ENCODE data around the gene DEAF1. TPM values are rescaled to one million over a fixed set of nuclear protein-coding genes. Genes with fewer than 3 reads are reported as not detected.

DEAF1 gene
- total and polyA plus RNA-seq, 9 donors = 22.7 to 38.9 (median 31.2) TPM

DNA sequence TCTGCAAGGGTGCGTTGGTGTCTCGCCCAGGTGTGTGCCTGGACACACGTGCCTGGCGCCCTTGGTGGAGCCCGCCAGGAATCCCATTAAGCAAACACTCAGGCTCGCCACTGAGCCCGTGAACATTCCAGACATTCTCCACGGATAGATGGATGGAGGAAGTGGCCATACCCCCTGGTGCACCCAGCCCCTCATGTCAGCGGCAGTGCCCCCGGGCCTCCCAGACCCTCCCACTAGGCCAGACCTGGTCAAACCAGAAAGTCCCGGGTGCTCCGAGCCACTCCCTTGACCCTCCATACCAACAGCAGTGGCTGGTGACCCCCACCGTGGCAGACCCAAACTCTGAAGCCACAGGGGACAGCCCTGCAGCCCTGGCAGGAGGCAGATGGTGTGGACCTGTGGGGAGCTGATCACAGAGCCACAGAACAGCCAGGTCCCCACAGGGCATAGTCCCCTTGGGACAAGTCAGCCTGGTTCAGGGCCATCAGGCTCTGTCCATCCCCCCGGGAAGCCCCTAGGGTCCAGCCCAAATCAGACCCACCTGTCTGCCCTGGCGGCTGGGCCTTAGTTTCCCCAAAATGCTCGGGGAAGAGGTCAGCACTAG lies 12.9 kb upstream of the DEAF1 start:
- Histone ChIP-seq H3K27me3 (ENCODE audit: control insufficient read depth, insufficient read depth, low read length) (peaks cover 61% of the 10 kb centered on the region), H3K27ac (ENCODE audit: low read length) (no peak overlapping the region), H3K9me3 (replicated peaks; ENCODE audit: control insufficient read depth, low read depth, low read length) (no peaks in the 10 kb centered on the region), H3K36me3 (ENCODE audit: control insufficient read depth, insufficient read depth, low read length) (peaks cover 12% of the 10 kb centered on the region), H3K4me3 (ENCODE audit: low read length) (no peak overlapping the region), H3K4me1 (ENCODE audit: control insufficient read depth, insufficient read depth, low read length) (peaks cover 30% of the 10 kb centered on the region)
- WGBS (ENCODE audit: insufficient coverage) = 89% methylated on average over 6 of the region's 16 CpGs
- no peak for DNase-seq

DNA sequence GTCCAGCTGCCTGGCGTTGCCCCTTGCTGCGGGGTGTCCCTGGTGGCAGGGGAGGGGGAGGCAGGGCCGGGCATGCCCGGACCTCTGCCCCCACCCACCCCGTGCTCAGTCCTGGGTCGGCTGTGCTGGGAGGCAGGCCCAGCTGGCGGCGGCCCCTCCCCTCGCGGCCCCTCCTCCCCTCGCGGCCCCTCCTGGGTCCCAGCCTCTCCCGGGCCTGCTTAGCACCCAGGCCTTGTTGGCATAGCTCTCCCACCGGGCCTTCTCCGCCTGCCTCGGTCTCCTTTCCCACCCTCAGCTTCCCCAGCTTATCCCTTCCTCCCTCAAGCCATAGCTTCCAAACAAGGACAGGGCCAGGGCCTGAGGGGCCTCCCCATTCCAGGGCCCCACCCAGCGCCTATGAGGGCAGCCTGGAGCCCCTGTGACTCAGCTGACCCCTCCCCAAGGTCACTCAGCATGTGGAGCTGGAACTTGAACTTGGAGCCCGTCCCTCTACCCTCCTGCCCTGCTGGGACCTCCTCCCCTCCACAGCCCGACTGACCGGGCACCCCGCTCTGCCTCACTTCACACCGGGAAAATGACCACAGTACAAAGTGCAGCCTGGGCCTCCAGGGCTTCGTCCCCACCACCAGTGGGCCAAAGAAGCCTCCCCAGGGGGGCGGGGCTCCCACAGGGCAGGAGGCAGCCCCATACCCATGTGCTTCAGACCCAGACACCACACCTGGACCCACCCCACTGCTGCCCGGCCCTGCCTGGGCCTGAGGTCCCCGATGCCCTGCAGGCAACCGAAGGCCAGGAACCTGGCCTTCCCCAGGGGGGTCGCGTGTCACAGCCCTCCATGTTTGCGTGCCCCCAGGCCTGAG lies 12.2 kb upstream of the DEAF1 start:
- Histone ChIP-seq H3K9me3 (replicated peaks; ENCODE audit: control insufficient read depth, low read depth, low read length) (no peaks in the 10 kb centered on the region), H3K36me3 (ENCODE audit: control insufficient read depth, insufficient read depth, low read length) (peaks cover 18% of the 10 kb centered on the region), H3K4me3 (ENCODE audit: low read length) (no peak overlapping the region), H3K27ac (ENCODE audit: low read length) (no peak overlapping the region), H3K4me1 (ENCODE audit: control insufficient read depth, insufficient read depth, low read length) (peaks cover 35% of the 10 kb centered on the region), H3K27me3 (ENCODE audit: control insufficient read depth, insufficient read depth, low read length) (peaks cover 57% of the 10 kb centered on the region)
- DNase-seq = no peak
- WGBS (ENCODE audit: insufficient coverage) = 40% methylated on average over 27 of the region's 30 CpGs

DNA sequence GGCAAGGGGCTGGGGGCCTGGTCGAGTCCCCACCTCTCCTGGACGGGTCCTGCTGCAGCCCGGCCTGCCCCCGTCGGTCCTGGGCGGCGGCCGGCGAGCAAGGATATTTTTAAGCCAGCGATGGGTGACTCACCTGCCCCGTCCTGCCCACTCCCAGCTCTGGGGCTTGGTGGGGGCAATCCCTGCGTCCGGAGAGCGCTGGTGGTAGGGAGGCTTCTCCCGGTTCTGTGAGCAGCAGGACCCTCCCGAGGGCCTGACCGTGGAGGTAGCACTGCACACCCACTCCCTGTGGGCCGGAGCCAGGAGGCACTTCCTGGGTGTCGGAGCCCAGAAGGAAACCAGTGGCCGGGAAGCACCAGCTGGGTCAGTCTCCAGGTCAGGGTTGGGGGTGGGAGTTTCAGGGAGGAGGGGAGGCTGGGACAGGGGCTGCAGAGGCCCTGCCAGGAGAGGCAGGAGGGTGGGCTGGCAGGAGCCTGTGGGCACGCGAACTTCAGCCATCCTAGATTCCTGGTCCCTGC lies 11.5 kb upstream of the DEAF1 start:
- H3K27me3 ChIP-seq (ENCODE audit: control insufficient read depth, insufficient read depth, low read length) = peaks cover 56% of the 10 kb centered on the region
- no peak for DNase-seq
- peaks cover 23% of the 10 kb centered on the region for H3K36me3 ChIP-seq (ENCODE audit: control insufficient read depth, insufficient read depth, low read length)
- no peak overlapping the region for H3K4me3 ChIP-seq (ENCODE audit: low read length)
- WGBS (ENCODE audit: insufficient coverage) = 13% methylated on average over 21 of the region's 22 CpGs
- no peaks in the 10 kb centered on the region for H3K9me3 ChIP-seq (replicated peaks; ENCODE audit: control insufficient read depth, low read depth, low read length)
- H3K4me1 ChIP-seq (ENCODE audit: control insufficient read depth, insufficient read depth, low read length) = peaks cover 35% of the 10 kb centered on the region
- H3K27ac ChIP-seq (ENCODE audit: low read length) = no peak overlapping the region

DNA sequence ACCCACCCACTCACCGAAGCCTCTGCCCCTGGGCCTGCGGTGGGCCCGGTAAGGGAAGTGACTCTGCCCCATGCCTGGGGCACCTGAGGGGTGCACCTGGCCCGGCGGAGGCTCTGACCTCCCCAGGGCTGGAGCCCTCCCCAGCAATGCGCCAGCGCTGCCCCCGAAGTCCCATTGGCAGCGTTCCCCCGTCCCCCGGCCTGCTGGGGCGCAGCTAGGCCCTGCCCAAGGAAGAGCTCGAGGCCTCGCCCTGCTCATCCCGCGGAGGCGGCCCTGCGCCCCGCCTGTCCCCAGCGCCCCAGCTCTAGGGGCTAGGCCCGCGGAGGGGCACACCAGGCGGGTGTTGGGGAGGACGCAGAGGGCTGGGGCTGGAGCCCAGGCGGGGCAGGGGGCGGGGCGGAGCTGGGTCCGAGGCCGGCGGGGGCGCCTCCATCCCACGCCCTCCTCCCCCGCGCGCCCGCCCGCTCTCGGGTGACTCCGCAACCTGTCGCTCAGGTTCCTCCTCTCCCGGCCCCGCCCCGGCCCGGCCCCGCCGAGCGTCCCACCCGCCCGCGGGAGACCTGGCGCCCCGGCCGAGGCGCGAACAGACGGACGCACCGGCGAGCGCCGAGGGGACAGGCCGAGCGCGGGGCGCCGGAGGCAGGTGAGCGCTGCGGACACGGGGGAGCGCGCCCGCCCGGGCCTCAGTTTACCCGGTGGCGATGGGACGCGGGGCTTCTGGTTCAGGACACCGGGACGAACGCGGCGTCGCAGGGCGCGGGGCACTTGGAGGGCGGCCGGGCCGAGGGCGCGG lies 10.8 kb upstream of the DEAF1 start, which contains the start of gene EPS8L2:
Gene EPS8L2, plus strand, starts transcription at position 586 of the 793 bp plus-strand sequence. CDS start 3,177 bp downstream, outside the sequence.
- DNase-seq = no peak
- peaks cover 24% of the 10 kb centered on the region for H3K36me3 ChIP-seq (ENCODE audit: control insufficient read depth, insufficient read depth, low read length)
- no peak within 1 kb of the TSS for H3K4me3 ChIP-seq (ENCODE audit: low read length)
- 12% methylated on average over 85 of the region's 90 CpGs for WGBS (ENCODE audit: insufficient coverage)
- H3K4me1 ChIP-seq (ENCODE audit: control insufficient read depth, insufficient read depth, low read length) = peaks cover 35% of the 10 kb centered on the region
- no peaks in the 10 kb centered on the region for H3K9me3 ChIP-seq (replicated peaks; ENCODE audit: control insufficient read depth, low read depth, low read length)
- H3K27ac ChIP-seq (ENCODE audit: low read length) = no peak within 1 kb of the TSS
- peaks cover 52% of the 10 kb centered on the region for H3K27me3 ChIP-seq (ENCODE audit: control insufficient read depth, insufficient read depth, low read length)

- Histone ChIP-seq H3K4me3 (ENCODE audit: low read length) (no peak overlapping the region), H3K27me3 (ENCODE audit: control insufficient read depth, insufficient read depth, low read length) (peaks cover 43% of the 10 kb centered on the region), H3K36me3 (ENCODE audit: control insufficient read depth, insufficient read depth, low read length) (peaks cover 30% of the 10 kb centered on the region), H3K27ac (ENCODE audit: low read length) (no peak overlapping the region), H3K9me3 (replicated peaks; ENCODE audit: control insufficient read depth, low read depth, low read length) (no peaks in the 10 kb centered on the region), H3K4me1 (ENCODE audit: control insufficient read depth, insufficient read depth, low read length) (peaks cover 33% of the 10 kb centered on the region)
- DNase-seq = no peak
- WGBS (ENCODE audit: insufficient coverage) = 64% methylated on average over 25 of the region's 27 CpGs
These were observed 10.0 kb upstream of the DEAF1 start for GRCh38 chr11:704781-705645.

GRCh38 chr11:704228-704674 lies 9.2 kb upstream of the DEAF1 start:
- peaks cover 37% of the 10 kb centered on the region for H3K36me3 ChIP-seq (ENCODE audit: control insufficient read depth, insufficient read depth, low read length)
- no peak overlapping the region for H3K4me3 ChIP-seq (ENCODE audit: low read length)
- no peaks in the 10 kb centered on the region for H3K9me3 ChIP-seq (replicated peaks; ENCODE audit: control insufficient read depth, low read depth, low read length)
- no peak for DNase-seq
- WGBS (ENCODE audit: insufficient coverage) = 81% methylated on average over 18 of the region's 18 CpGs
- peaks cover 33% of the 10 kb centered on the region for H3K4me1 ChIP-seq (ENCODE audit: control insufficient read depth, insufficient read depth, low read length)
- peaks cover 36% of the 10 kb centered on the region for H3K27me3 ChIP-seq (ENCODE audit: control insufficient read depth, insufficient read depth, low read length)
- no peak overlapping the region for H3K27ac ChIP-seq (ENCODE audit: low read length)

- peaks cover 33% of the 10 kb centered on the region for H3K4me1 ChIP-seq (ENCODE audit: control insufficient read depth, insufficient read depth, low read length)
- 72% methylated on average over 5 of the region's 9 CpGs for WGBS (ENCODE audit: insufficient coverage)
These were observed 8.5 kb upstream of the DEAF1 start for GRCh38 chr11:703506-703905.

DNA sequence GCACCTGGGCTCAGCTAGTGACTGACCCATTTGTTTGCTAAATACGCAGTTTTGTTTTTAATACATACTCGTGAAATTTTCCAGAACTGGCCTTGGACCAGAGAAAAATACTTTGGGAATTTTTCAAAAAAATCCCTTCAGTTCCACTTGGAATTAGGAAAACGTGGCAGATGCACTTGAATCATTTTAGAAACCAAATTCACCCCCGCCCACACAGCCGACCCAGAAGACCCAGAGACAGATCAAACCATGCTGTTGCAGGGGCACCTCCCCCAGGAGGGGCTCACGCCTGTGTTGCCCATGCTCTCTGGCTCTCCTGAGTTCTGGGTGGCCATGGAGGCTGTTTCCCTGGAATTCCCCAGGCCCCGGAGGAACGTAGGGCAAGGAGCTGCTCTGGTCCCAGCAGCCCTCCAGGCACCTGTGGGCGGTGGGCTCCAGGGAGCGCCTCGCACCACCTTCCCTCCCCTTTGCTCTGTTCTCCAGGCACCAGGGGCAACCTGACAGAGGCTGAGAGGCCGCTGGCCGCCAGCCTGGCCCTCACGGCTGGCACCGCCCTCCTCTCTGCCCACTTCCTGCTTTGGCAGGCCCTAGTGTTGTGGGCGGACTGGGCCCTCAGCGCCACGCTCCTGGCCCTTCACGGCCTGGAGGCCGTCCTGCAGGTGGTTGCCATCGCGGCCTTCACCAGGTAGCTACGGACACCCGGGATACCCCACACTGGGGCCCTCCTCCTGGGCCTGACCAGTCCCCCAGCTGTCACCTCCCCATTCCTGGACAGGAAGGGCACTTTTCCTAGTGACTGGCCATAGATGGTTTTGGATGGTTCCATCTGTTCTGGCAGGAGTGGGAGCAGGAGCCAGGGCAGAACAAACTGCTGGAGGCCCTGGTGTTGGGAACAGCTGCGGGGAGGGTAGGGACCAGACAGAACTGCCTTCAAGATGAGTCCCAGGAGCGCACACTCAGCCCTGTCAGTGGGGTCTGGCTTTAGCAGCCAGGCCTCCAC lies 7.7 kb upstream of the DEAF1 start:
- Histone ChIP-seq H3K9me3 (replicated peaks; ENCODE audit: control insufficient read depth, low read depth, low read length) (no peaks in the 10 kb centered on the region), H3K36me3 (ENCODE audit: control insufficient read depth, insufficient read depth, low read length) (peaks cover 42% of the 10 kb centered on the region), H3K4me1 (ENCODE audit: control insufficient read depth, insufficient read depth, low read length) (peaks cover 33% of the 10 kb centered on the region), H3K4me3 (ENCODE audit: low read length) (no peak overlapping the region), H3K27me3 (ENCODE audit: control insufficient read depth, insufficient read depth, low read length) (peaks cover 23% of the 10 kb centered on the region), H3K27ac (ENCODE audit: low read length) (peak overlapping the region; percentile 35)
- DNase-seq = peak; percentile 52
- WGBS (ENCODE audit: insufficient coverage) = 81% methylated on average over 22 of the region's 26 CpGs

More at GRCh38 chr11:703506-703905, 8.5 kb upstream of the DEAF1 start:
- no peak for DNase-seq
- Histone ChIP-seq H3K27me3 (ENCODE audit: control insufficient read depth, insufficient read depth, low read length) (peaks cover 31% of the 10 kb centered on the region), H3K36me3 (ENCODE audit: control insufficient read depth, insufficient read depth, low read length) (peaks cover 42% of the 10 kb centered on the region), H3K27ac (ENCODE audit: low read length) (peak overlapping the region; percentile 20), H3K9me3 (replicated peaks; ENCODE audit: control insufficient read depth, low read depth, low read length) (no peaks in the 10 kb centered on the region), H3K4me3 (ENCODE audit: low read length) (no peak overlapping the region)

Measured in muscle of leg (tissue), 11 donors.